ENCODE data around the gene AGAP1.
A peak's percentile ranks its signal among the peaks of the same experiment; 100 is the strongest.

AGAP1 gene

DNA sequence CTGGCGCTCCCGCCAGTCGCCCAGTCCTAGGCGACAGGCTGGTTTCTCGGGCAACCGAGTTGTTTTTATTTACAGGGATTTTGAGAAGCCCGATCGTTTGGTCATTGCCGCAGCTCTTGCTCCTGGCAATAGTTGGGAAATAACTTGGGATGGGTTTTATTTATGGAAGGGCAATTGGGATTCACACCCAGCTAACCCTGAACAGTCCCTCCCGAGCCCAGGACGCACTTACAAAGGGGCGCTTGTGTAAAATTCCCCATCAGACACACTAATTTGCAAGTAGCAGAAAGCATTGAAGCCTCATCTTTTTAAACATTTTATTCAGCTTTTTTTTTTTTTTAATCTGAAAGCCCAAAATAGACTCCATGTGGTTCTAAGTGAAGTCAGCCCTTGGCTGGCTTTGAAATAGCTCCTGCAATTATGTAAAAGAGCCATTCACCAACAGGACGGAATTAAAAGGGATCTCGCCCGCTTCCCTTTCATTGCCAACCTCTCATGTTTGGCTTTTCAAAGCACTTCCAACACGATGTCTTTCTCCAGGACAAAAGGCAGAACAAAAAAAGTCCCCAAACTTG is 677.9 kb downstream of the AGAP1 start:
- Histone ChIP-seq H3K27ac (ENCODE audit: insufficient read depth, low read depth, low read length, poor library complexity, severe bottlenecking) (no peak overlapping the region), H3K27me3 (ENCODE audit: control insufficient read depth, insufficient read depth, low read length, poor library complexity, severe bottlenecking) (peaks cover 100% of the 10 kb centered on the region), H3K4me3 (ENCODE audit: insufficient read depth, low read depth, low read length) (no peak overlapping the region), H3K36me3 (ENCODE audit: control insufficient read depth, insufficient read depth, low read length) (no peaks in the 10 kb centered on the region), H3K4me1 (ENCODE audit: control insufficient read depth, insufficient read depth, low read length) (peaks cover 58% of the 10 kb centered on the region), H3K9me3 (ENCODE audit: control insufficient read depth, low read length) (no peaks in the 10 kb centered on the region)
- WGBS, 2 experiments = 1 to 2% methylated on average over 16 of the region's 16 CpGs

DNA sequence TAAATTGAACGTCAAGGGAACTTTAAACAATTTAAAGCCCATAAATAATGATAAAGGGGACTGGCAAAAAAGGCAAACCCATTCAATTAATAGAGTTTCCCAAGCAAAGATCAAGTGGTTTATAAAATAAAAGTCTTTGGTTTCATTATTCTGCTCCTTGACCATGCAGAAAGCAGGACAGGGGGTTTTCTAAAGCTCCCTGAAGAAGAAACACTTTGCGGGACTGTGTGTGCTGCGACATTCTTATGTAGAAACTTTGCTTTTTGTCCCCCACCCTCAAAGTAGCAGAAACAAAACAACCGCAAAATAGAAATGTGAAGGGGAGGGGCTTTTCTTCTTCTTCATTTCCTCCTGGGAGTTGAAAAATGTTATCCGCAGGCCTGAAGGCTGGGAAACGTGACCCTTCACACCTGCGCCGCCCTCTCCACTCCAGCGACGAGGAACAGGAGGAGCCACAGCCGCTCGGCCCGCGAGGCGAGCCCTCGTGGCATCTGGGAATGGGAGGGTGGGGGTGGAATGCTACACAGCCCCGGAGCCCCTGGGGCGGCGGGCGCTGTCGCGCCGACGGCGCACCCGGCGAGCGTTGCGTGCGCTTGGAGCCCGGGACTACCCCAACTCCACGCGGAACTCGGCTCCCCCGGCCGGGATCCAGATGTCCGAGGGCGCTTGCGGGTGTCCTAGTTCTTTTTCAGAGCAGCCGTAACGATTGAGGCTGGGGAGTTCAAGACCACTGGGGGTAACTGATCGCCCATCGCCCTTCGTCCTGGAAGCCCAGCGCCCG is 678.6 kb downstream of the AGAP1 start:
- Histone ChIP-seq H3K4me1 (ENCODE audit: control insufficient read depth, insufficient read depth, low read length) (peaks cover 55% of the 10 kb centered on the region), H3K36me3 (ENCODE audit: control insufficient read depth, insufficient read depth, low read length) (no peaks in the 10 kb centered on the region), H3K27me3 (ENCODE audit: control insufficient read depth, insufficient read depth, low read length, poor library complexity, severe bottlenecking) (peaks cover 99% of the 10 kb centered on the region), H3K27ac (ENCODE audit: insufficient read depth, low read depth, low read length, poor library complexity, severe bottlenecking) (no peak overlapping the region), H3K9me3 (ENCODE audit: control insufficient read depth, low read length) (no peaks in the 10 kb centered on the region), H3K4me3 (ENCODE audit: insufficient read depth, low read depth, low read length) (no peak overlapping the region)
- WGBS, 2 experiments = 1% methylated on average over 45 to 46 of the region's 46 CpGs

DNA sequence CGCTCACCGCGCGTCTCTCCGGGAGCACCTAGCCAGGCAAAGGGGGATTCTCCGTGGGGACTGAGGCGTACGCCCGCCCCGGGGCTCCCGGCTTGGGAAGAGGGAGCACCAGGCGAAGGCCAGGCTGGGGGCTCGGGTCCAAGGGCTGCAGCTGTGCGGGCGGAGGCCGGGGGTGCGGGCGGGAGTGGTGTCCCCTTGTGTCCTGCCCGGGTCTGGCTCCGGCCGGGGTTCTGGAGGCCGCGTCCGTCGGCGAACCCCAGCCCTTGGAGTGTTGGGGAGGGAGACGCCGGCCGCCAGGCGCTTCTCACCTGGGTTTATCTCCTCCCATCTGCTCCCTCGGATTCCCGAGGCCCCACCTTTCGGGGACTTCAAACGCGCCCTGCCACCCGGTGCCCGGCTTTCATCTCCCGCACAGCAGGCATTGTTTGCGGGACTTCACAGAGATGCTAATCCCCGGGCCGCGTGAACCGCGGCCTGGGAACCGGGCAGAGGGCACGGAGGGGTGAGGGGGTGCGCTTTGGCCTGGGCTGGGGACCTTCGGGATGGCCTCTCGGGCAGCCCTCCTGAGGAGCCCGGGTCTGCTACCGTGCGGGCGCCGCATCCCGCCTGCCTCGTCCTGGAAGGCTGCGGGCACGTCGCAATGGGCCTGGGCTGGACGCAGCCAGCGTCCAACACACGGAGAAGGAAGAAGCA is 679.3 kb downstream of the AGAP1 start:
- peaks cover 55% of the 10 kb centered on the region for H3K4me1 ChIP-seq (ENCODE audit: control insufficient read depth, insufficient read depth, low read length)
- H3K9me3 ChIP-seq (ENCODE audit: control insufficient read depth, low read length) = no peaks in the 10 kb centered on the region
- H3K27me3 ChIP-seq (ENCODE audit: control insufficient read depth, insufficient read depth, low read length, poor library complexity, severe bottlenecking) = peaks cover 99% of the 10 kb centered on the region
- WGBS, 2 experiments = 1 to 2% methylated on average over 62 of the region's 62 CpGs
- no peaks in the 10 kb centered on the region for H3K36me3 ChIP-seq (ENCODE audit: control insufficient read depth, insufficient read depth, low read length)
- no peak overlapping the region for H3K4me3 ChIP-seq (ENCODE audit: insufficient read depth, low read depth, low read length)
- no peak overlapping the region for H3K27ac ChIP-seq (ENCODE audit: insufficient read depth, low read depth, low read length, poor library complexity, severe bottlenecking)

DNA sequence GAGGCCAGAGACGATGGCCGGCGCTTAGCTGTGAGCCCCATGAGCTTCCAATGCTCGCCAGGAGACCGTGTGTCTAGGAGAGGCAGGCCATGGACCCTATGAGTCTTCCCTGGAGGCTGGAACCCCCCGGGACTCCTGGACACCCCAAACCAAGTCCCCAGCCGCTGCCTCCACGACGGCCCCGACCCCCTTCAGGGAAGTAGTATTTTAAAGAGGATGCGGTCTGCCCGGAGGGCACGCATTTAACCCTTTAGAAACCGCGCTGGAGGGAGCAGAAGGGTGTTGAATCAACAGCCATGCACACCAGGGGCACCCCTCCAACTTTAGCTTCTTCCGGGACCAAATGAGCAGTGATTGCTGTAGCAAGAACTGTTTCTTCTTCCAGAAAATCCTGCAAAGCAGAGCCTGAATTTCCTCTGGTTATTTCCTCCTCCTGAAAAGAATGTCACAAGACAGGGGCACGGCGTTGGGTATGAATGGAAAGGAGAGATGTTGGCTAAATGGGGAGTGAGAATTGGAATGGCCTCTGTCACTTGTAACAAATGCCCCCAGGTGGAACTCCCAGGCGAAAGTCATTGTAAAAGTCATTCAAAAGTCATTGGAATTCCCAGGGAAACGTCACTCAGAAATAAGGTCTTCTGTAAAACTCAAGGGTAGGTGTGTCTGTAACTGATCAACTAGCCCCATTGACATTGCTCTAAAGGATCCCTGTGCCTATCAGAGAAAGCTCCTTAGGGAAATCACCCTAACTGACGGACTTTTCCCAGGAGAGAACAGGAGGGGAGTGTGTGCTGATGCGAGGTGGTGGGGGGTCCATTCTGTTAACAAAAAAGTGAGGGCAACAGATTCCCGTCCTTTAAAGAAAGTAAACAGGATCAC is 680.1 kb downstream of the AGAP1 start:
- Histone ChIP-seq H3K27ac (ENCODE audit: insufficient read depth, low read depth, low read length, poor library complexity, severe bottlenecking) (no peak overlapping the region), H3K27me3 (ENCODE audit: control insufficient read depth, insufficient read depth, low read length, poor library complexity, severe bottlenecking) (peaks cover 99% of the 10 kb centered on the region), H3K4me3 (ENCODE audit: insufficient read depth, low read depth, low read length) (no peak overlapping the region)

DNA sequence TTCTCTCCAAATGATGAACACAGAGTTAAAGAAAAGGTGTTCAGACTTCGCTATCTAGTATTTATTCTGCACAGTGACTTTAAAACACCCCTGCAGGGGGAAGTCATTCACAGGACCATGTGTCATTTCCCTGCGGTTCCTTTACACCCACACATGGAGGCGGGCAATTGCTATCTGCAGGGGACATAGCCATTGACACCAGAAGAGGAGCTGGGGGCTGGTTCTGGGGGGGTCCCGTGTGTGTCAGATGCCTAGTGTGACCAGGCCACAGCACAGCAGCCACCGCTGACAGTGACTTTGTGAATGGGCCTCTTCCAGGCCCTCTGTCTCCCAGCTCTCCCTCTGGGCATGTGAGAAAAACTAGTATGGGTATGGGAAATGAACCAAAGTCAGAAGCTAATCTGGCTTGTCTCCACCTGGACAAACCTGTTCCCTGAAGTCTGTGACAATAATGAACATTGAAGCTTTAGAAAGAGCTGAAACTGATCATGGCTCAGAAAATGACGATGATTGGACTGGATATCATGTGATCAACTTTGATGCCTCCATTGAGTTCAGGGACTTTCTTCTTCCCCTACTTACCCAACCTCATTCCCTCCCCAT is 681.8 kb downstream of the AGAP1 start:
- Histone ChIP-seq H3K4me3 (ENCODE audit: insufficient read depth, low read depth, low read length) (no peak overlapping the region), H3K36me3 (ENCODE audit: control insufficient read depth, insufficient read depth, low read length) (no peaks in the 10 kb centered on the region), H3K4me1 (ENCODE audit: control insufficient read depth, insufficient read depth, low read length) (peaks cover 50% of the 10 kb centered on the region), H3K9me3 (ENCODE audit: control insufficient read depth, low read length) (no peaks in the 10 kb centered on the region), H3K27me3 (ENCODE audit: control insufficient read depth, insufficient read depth, low read length, poor library complexity, severe bottlenecking) (peaks cover 98% of the 10 kb centered on the region), H3K27ac (ENCODE audit: insufficient read depth, low read depth, low read length, poor library complexity, severe bottlenecking) (no peak overlapping the region)
- 45% methylated on average over 6 of the region's 6 CpGs for WGBS, 2 experiments

More for the DNA sequence above, 680.1 kb downstream of the AGAP1 start:
- no peaks in the 10 kb centered on the region for H3K9me3 ChIP-seq (ENCODE audit: control insufficient read depth, low read length)
- peaks cover 55% of the 10 kb centered on the region for H3K4me1 ChIP-seq (ENCODE audit: control insufficient read depth, insufficient read depth, low read length)
- 3% methylated on average over 23 of the region's 23 CpGs for WGBS, 2 experiments
- H3K36me3 ChIP-seq (ENCODE audit: control insufficient read depth, insufficient read depth, low read length) = no peaks in the 10 kb centered on the region

DNA sequence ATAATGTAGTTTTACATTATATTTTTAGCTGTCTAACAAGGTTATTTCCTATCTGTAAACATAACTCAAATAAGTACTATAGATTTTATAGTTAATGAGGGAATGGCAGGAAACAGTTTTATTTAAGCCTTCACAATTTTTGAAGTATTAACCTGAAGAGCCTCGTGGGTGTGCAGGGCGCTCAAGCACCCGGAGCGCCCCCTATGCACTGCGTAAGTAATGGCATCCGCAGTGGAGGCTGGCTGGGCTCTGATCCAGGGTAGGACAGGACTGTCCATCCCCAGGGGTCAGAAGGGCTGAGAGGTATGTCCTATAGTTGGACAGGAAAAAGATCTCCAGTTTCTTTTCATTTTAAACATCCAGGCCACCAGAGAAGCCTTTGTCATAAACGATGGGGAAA is 682.6 kb downstream of the AGAP1 start:
- Histone ChIP-seq H3K4me1 (ENCODE audit: control insufficient read depth, insufficient read depth, low read length) (peaks cover 42% of the 10 kb centered on the region), H3K27me3 (ENCODE audit: control insufficient read depth, insufficient read depth, low read length, poor library complexity, severe bottlenecking) (peaks cover 91% of the 10 kb centered on the region), H3K36me3 (ENCODE audit: control insufficient read depth, insufficient read depth, low read length) (no peaks in the 10 kb centered on the region), H3K27ac (ENCODE audit: insufficient read depth, low read depth, low read length, poor library complexity, severe bottlenecking) (no peak overlapping the region), H3K9me3 (ENCODE audit: control insufficient read depth, low read length) (no peaks in the 10 kb centered on the region), H3K4me3 (ENCODE audit: insufficient read depth, low read depth, low read length) (no peak overlapping the region)
- WGBS, 2 experiments = 30 to 32% methylated on average over 7 of the region's 7 CpGs

DNA sequence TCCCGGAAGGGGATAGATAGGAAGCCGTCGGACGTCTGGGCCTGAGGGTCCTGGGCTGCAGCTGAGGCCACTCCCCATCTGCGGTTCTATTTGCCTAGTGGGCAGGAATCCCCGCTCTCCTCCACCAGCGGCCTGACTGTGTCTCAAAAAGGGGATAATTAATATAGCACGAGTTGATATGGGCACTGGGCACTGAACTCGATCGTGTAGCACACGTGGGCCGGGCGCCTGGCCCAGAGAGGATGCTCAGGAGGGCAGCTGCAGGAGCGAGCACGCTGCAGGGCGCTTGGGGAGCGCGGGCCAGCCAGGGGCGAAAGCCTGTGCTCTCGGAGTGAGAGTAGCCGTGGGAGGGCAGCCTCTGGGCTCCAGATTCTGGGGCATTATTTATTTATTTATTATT is 683.1 kb downstream of the AGAP1 start:
- Histone ChIP-seq H3K4me1 (ENCODE audit: control insufficient read depth, insufficient read depth, low read length) (peaks cover 38% of the 10 kb centered on the region), H3K4me3 (ENCODE audit: insufficient read depth, low read depth, low read length) (no peak overlapping the region), H3K27me3 (ENCODE audit: control insufficient read depth, insufficient read depth, low read length, poor library complexity, severe bottlenecking) (peaks cover 89% of the 10 kb centered on the region), H3K9me3 (ENCODE audit: control insufficient read depth, low read length) (no peaks in the 10 kb centered on the region), H3K36me3 (ENCODE audit: control insufficient read depth, insufficient read depth, low read length) (no peaks in the 10 kb centered on the region), H3K27ac (ENCODE audit: insufficient read depth, low read depth, low read length, poor library complexity, severe bottlenecking) (no peak overlapping the region)
- 89 to 90% methylated on average over 19 to 21 of the region's 21 CpGs for WGBS, 2 experiments

DNA sequence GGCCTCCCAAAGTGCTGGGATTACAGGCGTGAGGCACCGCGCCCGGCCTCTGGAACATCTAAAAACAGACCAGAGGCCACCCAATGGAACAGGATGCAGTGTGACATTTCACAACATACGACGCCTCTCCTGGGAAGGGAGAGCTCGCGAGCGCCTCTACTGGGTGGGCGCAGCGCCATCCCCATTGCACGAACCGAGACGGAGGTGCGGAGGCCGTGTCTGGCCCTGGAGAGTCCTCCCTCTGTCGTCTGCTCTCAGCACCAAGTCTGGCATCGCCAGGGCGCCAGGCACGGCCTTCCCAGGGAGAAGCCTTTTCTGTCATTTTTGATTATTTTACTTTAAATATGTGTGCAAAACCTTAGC is 683.7 kb downstream of the AGAP1 start:
- WGBS, 2 experiments = 39 to 41% methylated on average over 20 of the region's 20 CpGs
- Histone ChIP-seq H3K4me3 (ENCODE audit: insufficient read depth, low read depth, low read length) (no peak overlapping the region), H3K4me1 (ENCODE audit: control insufficient read depth, insufficient read depth, low read length) (peaks cover 32% of the 10 kb centered on the region), H3K9me3 (ENCODE audit: control insufficient read depth, low read length) (no peaks in the 10 kb centered on the region), H3K36me3 (ENCODE audit: control insufficient read depth, insufficient read depth, low read length) (no peaks in the 10 kb centered on the region), H3K27ac (ENCODE audit: insufficient read depth, low read depth, low read length, poor library complexity, severe bottlenecking) (no peak overlapping the region), H3K27me3 (ENCODE audit: control insufficient read depth, insufficient read depth, low read length, poor library complexity, severe bottlenecking) (peaks cover 83% of the 10 kb centered on the region)

GRCh38 chr2:236177967-236178889 is 684.4 kb downstream of the AGAP1 start:
- Histone ChIP-seq H3K36me3 (ENCODE audit: control insufficient read depth, insufficient read depth, low read length) (no peaks in the 10 kb centered on the region), H3K4me1 (ENCODE audit: control insufficient read depth, insufficient read depth, low read length) (peaks cover 30% of the 10 kb centered on the region), H3K27ac (ENCODE audit: insufficient read depth, low read depth, low read length, poor library complexity, severe bottlenecking) (no peak overlapping the region), H3K9me3 (ENCODE audit: control insufficient read depth, low read length) (no peaks in the 10 kb centered on the region), H3K4me3 (ENCODE audit: insufficient read depth, low read depth, low read length) (peak overlapping the region; percentile 39), H3K27me3 (ENCODE audit: control insufficient read depth, insufficient read depth, low read length, poor library complexity, severe bottlenecking) (peaks cover 76% of the 10 kb centered on the region)
- WGBS, 2 experiments = 4 to 5% methylated on average over 65 of the region's 65 CpGs
